ENCODE data around the gene THRB.

DNA sequence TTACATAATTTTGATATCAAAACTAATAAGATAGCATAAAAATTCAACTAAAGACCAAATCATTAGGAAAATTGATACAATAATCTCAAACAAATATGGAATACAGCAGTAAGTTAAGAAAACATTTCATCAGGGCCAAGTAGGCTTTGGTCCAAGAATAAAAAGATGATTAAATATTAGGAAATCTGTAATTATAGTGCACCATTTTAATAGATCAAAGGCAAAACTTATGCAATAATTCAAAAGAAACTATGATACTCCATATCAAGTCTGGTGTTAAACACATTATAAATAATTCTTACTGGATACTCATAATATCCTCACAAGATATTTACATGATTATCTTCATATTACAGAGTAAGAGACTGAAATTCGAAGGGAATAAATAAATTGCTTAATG, 51.2 kb downstream of the THRB start:
- TF ChIP-seq EZH2 (IDR thresholded peaks at IDR 0.05; ENCODE audit: low read depth), result no peak
- TF ChIP-seq CTCF (conservative IDR thresholded peaks at IDR 0.05), result no peak
